Measurements from ENCODE around the gene ASTN1. TPM values are rescaled to one million over a fixed set of nuclear protein-coding genes. Genes with fewer than 3 reads are reported as not detected.

The ASTN1 gene
- total and polyA plus RNA-seq, 2 of the 4 experiments (the other 2 are of a cell fraction): under 0.01 to 0.07 TPM

DNA sequence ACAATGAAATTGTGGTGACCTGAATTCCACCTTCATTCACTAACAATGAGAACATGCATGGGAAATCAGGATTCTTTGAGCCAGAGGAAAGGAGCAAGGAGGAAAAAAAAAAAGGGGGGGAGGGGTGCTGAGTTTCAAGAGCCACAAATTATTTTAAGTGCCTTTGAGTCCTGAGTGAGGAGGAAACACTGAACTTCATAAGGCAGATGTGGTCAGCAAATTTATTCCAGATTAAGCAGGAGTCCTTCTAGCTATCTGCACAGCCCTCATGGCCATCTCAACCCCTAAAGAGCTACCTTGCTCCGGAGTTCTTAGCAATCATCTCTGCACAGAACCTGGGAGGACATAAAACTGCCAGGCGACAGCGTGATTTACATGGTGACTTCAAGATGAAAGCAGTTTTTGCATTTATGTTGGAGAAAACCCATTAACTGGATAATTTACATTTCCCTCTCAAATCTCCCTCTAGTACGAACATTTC lies 21.7 kb downstream of the ASTN1 start:
- BruUV-seq (replicated peaks): no TSS peak
- dilution Hi-C loops (cut with HindIII; ENCODE audit: low sequenced_read_pairs, unreplicated experiment): no loop called here
- CTCF ChIA-PET: no interaction called here

More for the DNA sequence above, 21.7 kb downstream of the ASTN1 start:
- Histone ChIP-seq H4K8ac (ENCODE audit: low read depth in 2 of 2, low read length in 2 of 2) (no peak overlapping the region), H3K18ac (ENCODE audit: low read depth, low read length) (no peak overlapping the region), H2AK5ac (ENCODE audit: low read depth, low read length) (no peak overlapping the region), H2BK120ac (ENCODE audit: low read depth, low read length) (no peak overlapping the region), H2BK15ac (ENCODE audit: low read depth, low read length) (no peak overlapping the region), H2BK5ac (ENCODE audit: low read depth, low read length, poor library complexity, severe bottlenecking) (no peak overlapping the region), H3K27me3 (ENCODE audit: control insufficient read depth, insufficient read depth, low read length) (no peaks in the 10 kb centered on the region), H3K9ac (ENCODE audit: low read depth, low read length) (no peak overlapping the region), H4K91ac (ENCODE audit: insufficient read depth, low read depth, low read length) (no peak overlapping the region), H3K4me2 (ENCODE audit: low read depth, low read length) (no peak overlapping the region), H3K23ac (ENCODE audit: low read depth, low read length) (no peak overlapping the region), H3K4me3 (ENCODE audit: insufficient read depth, low read depth, low read length) (no peak overlapping the region), H2AFZ (replicated peaks; ENCODE audit: low read length, poor library complexity) (no peak overlapping the region), H3K9me1 (ENCODE audit: insufficient read depth, low read length) (no peaks in the 10 kb centered on the region), H3K4ac (ENCODE audit: low read depth, low read length) (no peak overlapping the region), H3K4me1 (ENCODE audit: control insufficient read depth, insufficient read depth, low read length) (no peaks in the 10 kb centered on the region), H3K56ac (ENCODE audit: extremely low read depth, insufficient read depth, low read length) (no peak overlapping the region), H3K9me3 (ENCODE audit: control insufficient read depth, insufficient read depth, low read length) (no peaks in the 10 kb centered on the region), H4K5ac (ENCODE audit: low read depth, low read length) (no peak overlapping the region), H4K20me1 (ENCODE audit: insufficient read depth, low read length) (no peaks in the 10 kb centered on the region), H3K36me3 (ENCODE audit: control insufficient read depth, insufficient read depth, low read length) (no peaks in the 10 kb centered on the region), H3K14ac (replicated peaks; ENCODE audit: low read depth, low read length) (no peak overlapping the region), H2AK9ac (replicated peaks; ENCODE audit: low read depth, low read length, poor library complexity) (no peak overlapping the region), H3K27ac (ENCODE audit: insufficient read depth, low read length) (no peak overlapping the region), H3K79me1 (ENCODE audit: low read depth in 1 of 2, low read length in 2 of 2) (no peaks in the 10 kb centered on the region), H2BK20ac (ENCODE audit: low read depth, low read length) (no peak overlapping the region)
- ATAC-seq (ENCODE audit: low read depth) (no peak), DNase-seq (no peak)
- intact Hi-C loops (cut with micrococcal nuclease) (no loop called here), in situ Hi-C loops (cut with MboI; ENCODE audit: low sequenced_read_pairs) (no loop called here)
- POLR2A ChIA-PET (ENCODE audit: unreplicated experiment): no interaction called here
- WGBS, 2 experiments (ENCODE audit: extremely low coverage in 2 of 2, insufficient read length in 1 of 2): no CpG with 5 or more reads among the region's 4 CpGs
- no peak for TF ChIP-seq FOS (IDR thresholded peaks at IDR 0.05; ENCODE audit: low read depth, low read length)
- TF ChIP-seq RAD21 (IDR thresholded peaks at IDR 0.05; ENCODE audit: low read length): no peak
- no peak for TF ChIP-seq MAFK (IDR thresholded peaks at IDR 0.05; ENCODE audit: low read depth, low read length)
- TF ChIP-seq MXI1 (IDR thresholded peaks at IDR 0.05; ENCODE audit: borderline replicate concordance, low read depth, low read length): no peak
- no peak for TF ChIP-seq CHD1 (IDR thresholded peaks at IDR 0.05; ENCODE audit: low read depth, low read length)

Measured in IMR-90 (cell line).